Erythroblast (primary cell): ENCODE data around the gene ARID1B.

Experiments used
- GATA1 ChIP-seq: IDR thresholded peaks from 2 replicates; pipeline ENCODE4 v1.6.1; 2011; ENCODE audit warnings: low read depth, mild to moderate bottlenecking, control low read depth, low read length, moderate library complexity
- POLR2A ChIP-seq: IDR thresholded peaks from 2 replicates; pipeline ENCODE4 v1.6.1; 2011; ENCODE audit warnings: mild to moderate bottlenecking, low read length

- TF ChIP-seq POLR2A (no peak), GATA1 (no peak)
Observed at GRCh38 chr6:156948807-156949206, 171.6 kb downstream of the ARID1B start.
